ACHN (cell line): ENCODE data around the gene CCT3.
"Not testable (repeated sequence)": the region's sequence is repeated elsewhere in the genome, so short reads cannot be mapped to it uniquely, and the experiment has no call there.

Source experiments
- DNase-seq: peaks from one replicate; pipeline ENCODE4 v3.0.0-alpha.2; 2015
- in situ Hi-C: cut with HindIII; loops from 2 replicates; pipeline ENCODE4 v1.10.0; 2017; ENCODE audit warnings: low sequenced_read_pairs, low pct_ligation_motif_present, low pct_unique_long_range_greater_than_20kb

The CCT3 gene

GRCh38 chr1:156371553-156372264 is 33.6 kb upstream of the CCT3 start:
- no peak for DNase-seq

GRCh38 chr1:156369685-156370286 is 31.7 kb upstream of the CCT3 start:
- DNase-seq, in situ Hi-C loops: not testable (repeated sequence)

More at GRCh38 chr1:156371553-156372264, 33.6 kb upstream of the CCT3 start:
- in situ Hi-C loops = no loop called here

- in situ Hi-C loops = no loop called here
- DNase-seq = peak; percentile 28
These were observed 31.0 kb upstream of the CCT3 start, which contains the start of gene RHBG for GRCh38 chr1:156368889-156369684. RHBG (plus strand) TSS chr1:156369211; CDS start chr1:156369250, 39 bp downstream.

- DNase-seq = no peak
- in situ Hi-C loops = no loop called here
These were observed 30.1 kb upstream of the CCT3 start for GRCh38 chr1:156368157-156368658.

GRCh38 chr1:156367383-156368156 is 29.5 kb upstream of the CCT3 start:
- no peak for DNase-seq
- in situ Hi-C loops = no loop called here

GRCh38 chr1:156366378-156367166 is 28.5 kb upstream of the CCT3 start:
- in situ Hi-C loops = no loop called here

GRCh38 chr1:156365754-156366153 is 27.7 kb upstream of the CCT3 start:
- DNase-seq = no peak
- in situ Hi-C loops = no loop called here

More at GRCh38 chr1:156366378-156367166, 28.5 kb upstream of the CCT3 start:
- DNase-seq = no peak

GRCh38 chr1:156360534-156360933 is 22.4 kb upstream of the CCT3 start:
- in situ Hi-C loops = no loop called here
- no peak for DNase-seq

- peak; percentile 21 for DNase-seq
- in situ Hi-C loops = no loop called here
These were observed 21.9 kb upstream of the CCT3 start for GRCh38 chr1:156359973-156360372.

GRCh38 chr1:156359249-156359648 is 21.2 kb upstream of the CCT3 start:
- in situ Hi-C loops = no loop called here

GRCh38 chr1:156358641-156359040 is 20.5 kb upstream of the CCT3 start:
- DNase-seq = no peak
- in situ Hi-C loops = no loop called here

More at GRCh38 chr1:156359249-156359648, 21.2 kb upstream of the CCT3 start:
- DNase-seq = no peak

- no peak for DNase-seq
- in situ Hi-C loops = no loop called here
These were observed 19.9 kb upstream of the CCT3 start for GRCh38 chr1:156357977-156358376.

GRCh38 chr1:156356875-156357534 is 18.9 kb upstream of the CCT3 start:
- in situ Hi-C loops = no loop called here
- DNase-seq = peak; percentile 72

GRCh38 chr1:156356262-156356874 is 18.3 kb upstream of the CCT3 start:
- in situ Hi-C loops = no loop called here
- DNase-seq = no peak

GRCh38 chr1:156352481-156352880 is 14.4 kb upstream of the CCT3 start:
- in situ Hi-C loops = not testable (repeated sequence)

GRCh38 chr1:156347331-156347730 is 9.2 kb upstream of the CCT3 start:
- in situ Hi-C loops = no loop called here
- DNase-seq = no peak

More at GRCh38 chr1:156352481-156352880, 14.4 kb upstream of the CCT3 start:
- DNase-seq = not testable (repeated sequence)

GRCh38 chr1:156346636-156347035 is 8.5 kb upstream of the CCT3 start:
- in situ Hi-C loops = no loop called here
- DNase-seq = no peak
